Esophagus muscularis mucosa (tissue), 4 donors: ENCODE measurements around the gene NKX2-3. TPM values are rescaled to one million over a fixed set of nuclear protein-coding genes. Genes with fewer than 3 reads are reported as not detected.

ENCODE experiments used
- DNase-seq: peaks from one replicate; pipeline ENCODE4 v3.0.0-alpha.2; 2017; ENCODE audit errors: extremely low spot score
- H3K27ac ChIP-seq, 4 donors: fragments of 200-600 bp; sonication (generic); replicated peaks in 1 of 4; 1 replicate in 3 of 4; 2 replicates in 1 of 4; pipeline ENCODE4 v1.5.1; 2016 to 2019; ENCODE audit warnings: mild to moderate bottlenecking in 1 of 4
- H3K27me3 ChIP-seq, 4 donors: fragments of 200-600 bp; sonication (generic); one replicate each; pipeline versions ENCODE4 v1.5.1 to v1.6.0; 2016 to 2019
- H3K36me3 ChIP-seq, 4 donors: fragments of 200-600 bp; sonication (generic); one replicate each; pipeline ENCODE4 v1.5.1; 2016 to 2019
- H3K4me1 ChIP-seq, 4 donors: fragments of 200-600 bp; sonication (generic); one replicate each; pipeline ENCODE4 v1.5.1; 2016 to 2019
- H3K4me3 ChIP-seq, 4 donors: fragments of 200-600 bp; sonication (generic); 1 replicate in 2 of 4; 2 replicates in 2 of 4; pipeline ENCODE4 v1.5.1; 2016 to 2019; ENCODE audit warnings: mild to moderate bottlenecking in 4 of 4, moderate library complexity in 1 of 4
- H3K9me3 ChIP-seq, 4 donors: fragments of 200-600 bp; sonication (generic); 1 replicate in 3 of 4; 2 replicates in 1 of 4; pipeline ENCODE4 v1.5.1; 2016 to 2019
- EP300 ChIP-seq: sonication (generic); formaldehyde crosslinking; IDR thresholded peaks from one replicate; pipeline ENCODE4 v1.6.1; 2017; ENCODE audit warnings: antibody characterized with exemption
- POLR2A ChIP-seq: fragments of 450-650 bp; IDR thresholded peaks from one replicate; pipeline ENCODE4 v1.6.1; 2017; ENCODE audit warnings: antibody characterized with exemption, moderate library complexity, mild to moderate bottlenecking, low read depth
- POLR2AphosphoS5 ChIP-seq, 2 donors: sonication (generic); formaldehyde crosslinking; IDR thresholded peaks; one replicate each; pipeline ENCODE4 v1.6.1; 2017; ENCODE audit warnings: antibody characterized with exemption in 2 of 2
- WGBS: methylation state at CpG from one replicate; pipeline ENCODE4 v1.1.5; 2018; 5-methylcytosine and 5-hydroxymethylcytosine counted together
- intact Hi-C: fragments of 100-400 bp; cut with DNase I; formaldehyde crosslinking; loops from one replicate; pipeline ENCODE4 v1.15.1; 2023
- total RNA-seq, 4 donors: library from RNA; depleted of rRNA; stranded (reverse); fragments of >200 nt; gene quantifications; one replicate each; pipeline versions ENCODE4 v1.1.0 to v1.2.1, GENCODE V29; 2016
- TF ChIP-seq, protein P1 (sequence below), 3 experiments: fragments of 200-600 bp in 2 of 3; fragments of 450-650 bp in 1 of 3; sonication (generic) in 2 of 3; IDR thresholded peaks; one replicate each; pipeline ENCODE4 v1.5.1; 2017 to 2019; ENCODE audit warnings: antibody characterized with exemption in 3 of 3, mild to moderate bottlenecking in 2 of 3, moderate library complexity in 1 of 3

NKX2-3 gene
- total RNA-seq, 4 donors from 2014 or later, result 0.19 to 0.34 TPM; not detected in 2

- DNase-seq, result no peak
- H3K27ac ChIP-seq, result no peak overlapping the region
- intact Hi-C loops, result no loop called here
- H3K9me3 ChIP-seq, result no peaks in the 10 kb centered on the region
- no peaks in the 10 kb centered on the region for H3K36me3 ChIP-seq
- no peak overlapping the region for H3K4me3 ChIP-seq
- H3K27me3 ChIP-seq, result peaks cover 0 to 51% (median 4%) of the 10 kb centered on the region in 4 donors
- WGBS, result 48% methylated on average over 2 of the region's 2 CpGs
- TF ChIP-seq, protein P1, sequence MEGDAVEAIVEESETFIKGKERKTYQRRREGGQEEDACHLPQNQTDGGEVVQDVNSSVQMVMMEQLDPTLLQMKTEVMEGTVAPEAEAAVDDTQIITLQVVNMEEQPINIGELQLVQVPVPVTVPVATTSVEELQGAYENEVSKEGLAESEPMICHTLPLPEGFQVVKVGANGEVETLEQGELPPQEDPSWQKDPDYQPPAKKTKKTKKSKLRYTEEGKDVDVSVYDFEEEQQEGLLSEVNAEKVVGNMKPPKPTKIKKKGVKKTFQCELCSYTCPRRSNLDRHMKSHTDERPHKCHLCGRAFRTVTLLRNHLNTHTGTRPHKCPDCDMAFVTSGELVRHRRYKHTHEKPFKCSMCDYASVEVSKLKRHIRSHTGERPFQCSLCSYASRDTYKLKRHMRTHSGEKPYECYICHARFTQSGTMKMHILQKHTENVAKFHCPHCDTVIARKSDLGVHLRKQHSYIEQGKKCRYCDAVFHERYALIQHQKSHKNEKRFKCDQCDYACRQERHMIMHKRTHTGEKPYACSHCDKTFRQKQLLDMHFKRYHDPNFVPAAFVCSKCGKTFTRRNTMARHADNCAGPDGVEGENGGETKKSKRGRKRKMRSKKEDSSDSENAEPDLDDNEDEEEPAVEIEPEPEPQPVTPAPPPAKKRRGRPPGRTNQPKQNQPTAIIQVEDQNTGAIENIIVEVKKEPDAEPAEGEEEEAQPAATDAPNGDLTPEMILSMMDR (IDR thresholded peaks at IDR 0.05), result no peak
- TF ChIP-seq EP300 (no peak), POLR2A (no peak), POLR2AphosphoS5 (IDR thresholded peaks at IDR 0.05) (no peak)
- no peaks in the 10 kb centered on the region for H3K4me1 ChIP-seq
Measured at GRCh38 chr10:99562631-99563030, 29.9 kb downstream of the NKX2-3 start.

DNA sequence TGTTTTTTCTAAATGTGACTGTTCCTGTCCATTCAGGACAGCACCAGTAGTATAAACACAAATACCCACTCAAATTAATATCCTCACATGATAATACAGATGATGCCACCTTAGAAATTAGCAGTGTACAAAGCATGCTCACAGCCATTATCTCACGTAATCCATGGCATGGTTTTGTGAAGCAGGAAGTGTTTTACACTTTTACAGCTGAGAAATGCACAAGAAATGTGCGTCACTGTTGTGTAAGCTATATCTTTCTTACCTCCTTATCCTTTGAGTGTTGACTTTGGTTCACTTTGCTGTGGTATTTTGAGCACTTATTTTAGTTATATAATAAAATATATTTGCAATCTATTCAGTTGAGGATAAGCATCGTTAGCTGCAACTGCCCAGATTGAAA, 31.6 kb downstream of the NKX2-3 start:
- Histone ChIP-seq H3K27me3 (peaks cover 0 to 49% (median 4%) of the 10 kb centered on the region in 4 donors), H3K36me3 (no peaks in the 10 kb centered on the region), H3K4me3 (no peak overlapping the region), H3K9me3 (no peaks in the 10 kb centered on the region), H3K27ac (no peak overlapping the region), H3K4me1 (no peaks in the 10 kb centered on the region)
- WGBS, result 46% methylated on average over 3 of the region's 3 CpGs
- TF ChIP-seq POLR2AphosphoS5 (IDR thresholded peaks at IDR 0.05) (no peak), POLR2A (no peak), EP300 (no peak)
- TF ChIP-seq, protein P1 (IDR thresholded peaks at IDR 0.05), result no peak
- DNase-seq, result no peak
- intact Hi-C loops, result no loop called here

DNA sequence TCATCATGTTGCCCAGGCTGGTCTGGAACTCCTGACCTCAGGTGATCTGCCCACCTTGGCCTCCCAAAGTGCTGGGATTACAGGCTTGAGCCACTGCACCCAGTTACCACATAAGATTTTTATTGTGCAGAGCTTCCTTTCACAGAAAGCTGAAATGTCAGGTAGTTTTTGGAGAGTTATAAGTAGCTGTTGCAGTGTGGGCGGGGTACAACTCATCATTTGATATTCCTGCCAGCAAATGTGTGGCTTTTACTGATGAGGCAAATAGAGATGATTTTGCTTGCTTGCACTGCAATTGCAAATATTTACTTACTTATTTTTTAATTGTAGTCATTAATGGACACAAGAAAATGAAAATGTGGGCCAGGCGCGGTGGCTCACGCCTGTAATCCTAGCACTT, 32.4 kb downstream of the NKX2-3 start:
- no peak for DNase-seq
- H3K27me3 ChIP-seq, result peaks cover 0 to 50% (median 3%) of the 10 kb centered on the region in 4 donors
- TF ChIP-seq, protein P1 (IDR thresholded peaks at IDR 0.05), result no peak
- no peak overlapping the region for H3K4me3 ChIP-seq
- intact Hi-C loops, result no loop called here
- WGBS, result 94% methylated on average over 4 of the region's 4 CpGs
- H3K27ac ChIP-seq, result no peak overlapping the region
- no peaks in the 10 kb centered on the region for H3K36me3 ChIP-seq
- no peaks in the 10 kb centered on the region for H3K9me3 ChIP-seq
- H3K4me1 ChIP-seq, result no peaks in the 10 kb centered on the region

- Histone ChIP-seq H3K9me3 (no peaks in the 10 kb centered on the region), H3K27ac (no peak overlapping the region), H3K36me3 (no peaks in the 10 kb centered on the region), H3K4me1 (no peaks in the 10 kb centered on the region), H3K4me3 (no peak overlapping the region), H3K27me3 (peaks cover 0 to 54% (median 3%) of the 10 kb centered on the region in 4 donors)
- intact Hi-C loops, result no loop called here
- DNase-seq, result no peak
- TF ChIP-seq POLR2AphosphoS5 (IDR thresholded peaks at IDR 0.05), result no peak
- TF ChIP-seq POLR2A, result no peak
- no peak for TF ChIP-seq EP300
- TF ChIP-seq, protein P1 (IDR thresholded peaks at IDR 0.05), result no peak
- WGBS, result 56% methylated on average over 10 of the region's 11 CpGs
Measured at GRCh38 chr10:99569253-99569939, 36.7 kb downstream of the NKX2-3 start.

DNA sequence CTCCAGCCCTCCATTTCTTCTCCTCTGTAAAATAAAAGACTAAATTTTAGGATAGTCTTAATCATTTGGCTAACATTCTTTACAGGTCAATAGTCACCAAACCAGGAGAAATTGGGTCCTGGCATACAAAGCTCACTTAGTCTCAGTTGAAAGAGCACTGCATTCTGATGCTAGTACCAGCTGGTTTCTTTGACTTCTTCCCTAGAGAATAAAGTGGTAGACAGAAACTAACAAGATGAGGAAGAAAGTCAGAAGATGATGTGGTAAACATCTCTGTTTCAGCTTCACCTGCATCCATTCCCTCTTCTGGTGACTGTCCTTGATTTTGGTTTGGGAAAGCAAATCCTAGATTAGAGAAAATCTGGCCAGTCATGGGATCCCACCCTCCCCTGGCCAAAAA, 37.2 kb downstream of the NKX2-3 start:
- intact Hi-C loops, result no loop called here
- Histone ChIP-seq H3K4me3 (no peak overlapping the region), H3K4me1 (no peaks in the 10 kb centered on the region), H3K27me3 (peaks cover 0 to 54% (median 3%) of the 10 kb centered on the region in 4 donors), H3K36me3 (no peaks in the 10 kb centered on the region), H3K9me3 (no peaks in the 10 kb centered on the region), H3K27ac (no peak overlapping the region)
- TF ChIP-seq EP300 (no peak), POLR2AphosphoS5 (IDR thresholded peaks at IDR 0.05) (no peak), POLR2A (no peak)
- TF ChIP-seq, protein P1 (IDR thresholded peaks at IDR 0.05), result no peak
- no peak for DNase-seq
